ENCODE measurements around the gene TRIM72.
A peak's percentile ranks its signal among the peaks of the same experiment; 100 is the strongest.
"Not testable (repeated sequence)": the region's sequence is repeated elsewhere in the genome, so short reads cannot be mapped to it uniquely, and the experiment has no call there.

The TRIM72 gene, protein sequence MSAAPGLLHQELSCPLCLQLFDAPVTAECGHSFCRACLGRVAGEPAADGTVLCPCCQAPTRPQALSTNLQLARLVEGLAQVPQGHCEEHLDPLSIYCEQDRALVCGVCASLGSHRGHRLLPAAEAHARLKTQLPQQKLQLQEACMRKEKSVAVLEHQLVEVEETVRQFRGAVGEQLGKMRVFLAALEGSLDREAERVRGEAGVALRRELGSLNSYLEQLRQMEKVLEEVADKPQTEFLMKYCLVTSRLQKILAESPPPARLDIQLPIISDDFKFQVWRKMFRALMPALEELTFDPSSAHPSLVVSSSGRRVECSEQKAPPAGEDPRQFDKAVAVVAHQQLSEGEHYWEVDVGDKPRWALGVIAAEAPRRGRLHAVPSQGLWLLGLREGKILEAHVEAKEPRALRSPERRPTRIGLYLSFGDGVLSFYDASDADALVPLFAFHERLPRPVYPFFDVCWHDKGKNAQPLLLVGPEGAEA

DNA sequence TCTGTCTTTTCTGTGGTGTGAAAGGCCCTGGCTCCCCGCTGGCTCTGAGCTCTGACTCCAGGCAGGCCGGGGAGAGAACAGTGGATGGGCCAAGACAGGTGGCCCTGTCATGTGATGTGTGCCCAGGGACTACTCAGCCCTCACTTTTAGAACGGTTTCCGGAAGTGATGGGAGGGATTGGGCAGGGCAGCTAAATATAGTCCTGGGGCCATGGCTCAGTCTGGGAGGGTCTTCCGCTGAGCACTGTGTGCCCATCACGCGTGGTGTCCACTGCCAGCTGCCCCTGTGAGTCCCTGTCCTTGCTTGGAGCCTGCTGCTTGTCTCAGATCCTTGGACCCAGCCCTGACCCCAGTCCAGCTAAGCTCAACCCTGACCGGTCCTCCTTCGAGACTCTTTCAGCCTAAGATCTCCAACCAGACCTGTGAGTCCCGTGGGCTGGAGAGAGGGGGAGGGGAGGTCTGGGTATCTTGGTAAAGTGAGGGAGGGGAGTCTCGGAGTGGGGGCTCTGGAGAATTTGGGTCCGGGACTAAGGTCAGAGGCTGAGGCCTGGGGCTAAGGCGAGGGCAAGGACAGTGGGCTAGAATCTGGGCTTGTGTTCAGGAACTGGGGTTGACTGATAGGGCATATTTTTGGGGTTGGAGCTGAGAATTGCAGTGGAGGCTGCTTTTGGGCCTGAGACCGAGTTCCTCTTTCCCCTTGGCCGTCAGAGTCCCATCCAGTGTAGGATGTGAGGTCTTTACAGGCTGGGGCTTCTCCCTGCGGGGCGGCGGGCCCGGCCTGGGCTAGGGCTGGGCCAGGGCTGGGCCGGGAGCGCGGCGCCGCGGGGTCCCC lies at the start of gene TRIM72:
TSS of gene TRIM72 (plus strand) at position 243 of the 831 bp plus-strand sequence. CDS start 620 bp downstream, outside the sequence.
- no peak for DNase-seq (ENCODE audit: low read depth, low spot score)

DNA sequence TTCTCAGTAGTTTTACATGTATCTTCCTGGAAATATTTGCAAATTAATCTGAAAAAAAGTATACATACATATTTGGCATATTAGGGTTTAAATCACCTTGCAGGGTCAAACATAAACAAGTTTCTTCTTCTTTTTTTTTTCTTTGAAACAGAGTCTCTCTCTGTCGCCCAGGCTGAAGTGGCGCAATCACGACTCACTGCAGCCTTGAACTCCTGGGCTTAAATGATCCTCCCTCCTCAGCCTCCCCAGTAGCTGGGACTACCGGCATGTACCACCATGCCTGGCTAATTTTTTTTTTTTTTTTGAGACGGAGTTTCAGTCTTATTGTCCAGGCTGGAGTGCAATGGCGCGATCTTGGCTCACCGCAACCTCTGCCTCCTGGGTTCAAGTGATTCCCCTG lies 46.6 kb upstream of the TRIM72 start:
- DNase-seq (ENCODE audit: low read depth, low spot score): no peak

DNA sequence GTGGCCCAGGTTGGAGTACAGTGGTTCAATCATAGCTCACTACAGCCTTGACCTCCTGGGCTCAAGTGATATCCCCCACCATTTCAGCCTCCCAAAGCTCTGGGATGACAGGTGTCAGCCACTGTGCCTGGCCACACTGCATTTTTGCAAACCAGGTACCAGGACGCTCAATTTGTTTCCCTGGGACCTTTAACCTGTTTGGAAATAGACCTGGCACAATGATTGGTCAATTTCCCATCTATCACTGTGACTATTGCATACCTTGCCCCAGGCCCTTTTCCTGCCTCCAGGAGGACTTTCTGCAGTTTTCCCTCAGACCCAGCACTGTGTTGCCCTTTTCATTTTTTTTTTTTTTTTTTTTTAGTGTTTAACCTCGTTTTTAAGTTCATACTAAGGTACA lies 45.1 kb upstream of the TRIM72 start:
- DNase-seq (ENCODE audit: low read depth, low spot score): no peak

DNA sequence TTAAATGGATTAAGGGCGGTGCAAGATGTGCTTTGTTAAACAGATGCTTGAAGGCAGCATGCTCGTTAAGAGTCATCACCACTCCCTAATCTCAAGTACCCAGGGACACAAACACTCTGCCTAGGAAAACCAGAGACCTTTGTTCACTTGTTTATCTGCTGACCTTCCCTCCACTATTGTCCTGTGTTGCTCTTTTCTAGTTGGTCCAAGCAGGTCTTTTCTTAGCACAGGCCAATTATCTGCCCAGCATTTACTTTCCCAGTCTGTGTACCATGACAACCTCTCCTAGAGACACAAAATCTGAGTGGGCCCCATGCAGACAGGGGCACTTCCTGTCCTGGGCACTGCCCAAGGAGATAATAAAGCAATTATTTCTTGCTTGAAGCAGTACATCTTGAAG lies 43.9 kb upstream of the TRIM72 start:
- DNase-seq (ENCODE audit: low read depth, low spot score): not testable (repeated sequence)

GRCh38 chr16:31177136-31177535 lies 36.8 kb upstream of the TRIM72 start:
- no peak for DNase-seq (ENCODE audit: low read depth, low spot score)

DNA sequence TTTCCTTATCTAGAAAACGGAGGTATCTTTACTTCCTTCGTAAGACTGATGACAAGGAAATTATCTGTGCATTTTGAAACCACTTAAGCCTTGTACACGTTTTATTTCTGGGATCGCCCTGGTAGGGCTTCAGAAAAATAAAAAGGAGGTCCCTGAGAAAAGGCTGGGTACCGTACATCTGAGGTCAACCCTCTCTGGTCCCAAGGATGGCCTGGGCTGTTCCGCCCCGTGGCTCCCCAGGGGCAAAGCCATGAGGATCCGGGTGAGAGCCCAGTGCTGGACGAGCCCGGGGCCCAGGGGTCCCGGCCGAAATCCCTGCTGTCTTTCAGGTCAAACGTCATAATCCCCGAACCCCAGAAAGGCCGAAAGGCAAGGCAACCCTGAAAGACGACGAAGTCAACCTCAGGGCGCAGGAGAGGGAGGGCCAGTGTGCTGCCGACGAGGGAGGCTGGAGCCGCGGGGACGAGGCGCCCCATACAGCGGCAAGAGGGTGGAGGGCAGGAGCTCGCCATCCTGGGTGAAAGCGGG lies 34.6 kb upstream of the TRIM72 start:
- DNase-seq (ENCODE audit: low read depth, low spot score): no peak

- DNase-seq (ENCODE audit: low read depth, low spot score): peak; percentile 80
These were observed 34.0 kb upstream of the TRIM72 start, which contains the start of gene FUS for GRCh38 chr16:31179747-31180459. Gene FUS (plus strand): TSS chr16:31180139. CDS start chr16:31180215, 76 bp downstream.

DNA sequence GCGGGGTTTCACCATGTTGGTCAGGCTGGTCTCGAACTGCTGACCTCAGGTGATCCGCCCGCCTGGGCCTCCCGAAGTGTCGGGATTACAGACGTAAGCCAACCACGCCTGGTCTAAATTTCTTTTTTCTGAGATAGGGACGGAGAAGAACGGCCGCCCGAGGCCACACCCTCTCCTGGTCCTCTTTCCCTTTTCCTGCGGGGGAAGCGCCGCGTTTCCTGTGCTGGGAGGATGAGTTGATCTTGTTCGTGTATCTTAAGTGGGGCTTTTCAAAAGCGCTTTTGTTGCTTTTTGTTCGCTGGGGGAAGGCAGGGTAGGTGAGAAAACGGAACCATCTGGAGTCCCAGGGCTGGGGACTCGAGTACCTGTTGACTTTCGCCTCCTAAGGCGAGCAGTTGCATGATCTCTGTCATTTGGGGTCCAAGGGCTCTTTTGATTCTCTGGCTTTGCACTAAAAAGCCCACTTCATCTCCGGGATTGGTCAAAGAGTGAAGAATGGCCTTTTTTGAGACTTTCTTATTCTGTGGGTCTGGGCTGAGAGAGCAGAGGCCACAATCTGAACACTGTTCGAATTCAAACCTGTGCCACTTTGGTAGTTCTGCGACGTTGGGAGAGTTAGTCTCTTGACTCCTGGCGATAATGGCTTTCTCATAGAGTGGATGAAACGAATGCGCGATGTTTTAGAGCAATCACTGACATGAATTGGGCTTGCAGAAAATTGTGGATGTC lies 32.7 kb upstream of the TRIM72 start:
- no peak for DNase-seq (ENCODE audit: low read depth, low spot score)

DNA sequence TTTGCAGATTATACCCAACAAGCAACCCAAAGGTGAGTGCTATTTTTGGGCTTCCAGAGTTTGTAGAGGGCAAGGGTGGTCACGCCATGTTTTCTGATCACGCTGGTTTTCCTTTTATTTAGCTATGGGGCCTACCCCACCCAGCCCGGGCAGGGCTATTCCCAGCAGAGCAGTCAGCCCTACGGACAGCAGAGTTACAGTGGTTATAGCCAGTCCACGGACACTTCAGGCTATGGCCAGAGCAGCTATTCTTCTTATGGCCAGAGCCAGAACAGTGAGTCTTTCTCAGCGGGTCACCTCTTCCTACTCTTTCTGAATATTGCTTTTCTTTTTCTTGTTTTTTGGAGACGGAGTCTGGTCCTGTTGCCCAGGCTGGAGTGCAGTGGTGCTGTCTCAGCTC lies 31.5 kb upstream of the TRIM72 start:
- DNase-seq (ENCODE audit: low read depth, low spot score): no peak

GRCh38 chr16:31183432-31184428 lies 30.2 kb upstream of the TRIM72 start:
- DNase-seq (ENCODE audit: low read depth, low spot score): no peak

- DNase-seq (ENCODE audit: low read depth, low spot score): no peak
These were observed 29.0 kb upstream of the TRIM72 start for GRCh38 chr16:31184888-31185287.

- no peak for DNase-seq (ENCODE audit: low read depth, low spot score)
These were observed 28.6 kb upstream of the TRIM72 start for GRCh38 chr16:31185339-31185738.

DNA sequence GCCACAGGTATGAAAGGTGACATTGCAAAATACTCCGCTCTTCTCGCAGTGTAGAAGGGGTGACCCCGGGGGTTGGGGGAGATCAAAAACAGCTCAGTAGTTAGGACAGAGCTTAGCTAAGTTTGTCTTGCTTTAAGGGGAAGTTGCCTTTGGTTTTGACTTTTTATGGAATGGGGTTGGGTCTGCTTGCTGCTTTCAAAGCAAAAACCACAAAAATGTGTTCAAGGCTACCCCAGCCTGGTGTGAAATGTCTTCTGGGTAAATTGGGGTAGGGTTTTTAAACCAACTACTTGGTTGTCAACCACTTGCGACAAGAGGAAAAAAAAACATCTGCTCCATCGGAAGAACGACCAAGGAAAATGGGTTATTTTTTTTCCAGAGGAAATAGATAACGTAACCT lies 27.7 kb upstream of the TRIM72 start:
- no peak for DNase-seq (ENCODE audit: low read depth, low spot score)

DNA sequence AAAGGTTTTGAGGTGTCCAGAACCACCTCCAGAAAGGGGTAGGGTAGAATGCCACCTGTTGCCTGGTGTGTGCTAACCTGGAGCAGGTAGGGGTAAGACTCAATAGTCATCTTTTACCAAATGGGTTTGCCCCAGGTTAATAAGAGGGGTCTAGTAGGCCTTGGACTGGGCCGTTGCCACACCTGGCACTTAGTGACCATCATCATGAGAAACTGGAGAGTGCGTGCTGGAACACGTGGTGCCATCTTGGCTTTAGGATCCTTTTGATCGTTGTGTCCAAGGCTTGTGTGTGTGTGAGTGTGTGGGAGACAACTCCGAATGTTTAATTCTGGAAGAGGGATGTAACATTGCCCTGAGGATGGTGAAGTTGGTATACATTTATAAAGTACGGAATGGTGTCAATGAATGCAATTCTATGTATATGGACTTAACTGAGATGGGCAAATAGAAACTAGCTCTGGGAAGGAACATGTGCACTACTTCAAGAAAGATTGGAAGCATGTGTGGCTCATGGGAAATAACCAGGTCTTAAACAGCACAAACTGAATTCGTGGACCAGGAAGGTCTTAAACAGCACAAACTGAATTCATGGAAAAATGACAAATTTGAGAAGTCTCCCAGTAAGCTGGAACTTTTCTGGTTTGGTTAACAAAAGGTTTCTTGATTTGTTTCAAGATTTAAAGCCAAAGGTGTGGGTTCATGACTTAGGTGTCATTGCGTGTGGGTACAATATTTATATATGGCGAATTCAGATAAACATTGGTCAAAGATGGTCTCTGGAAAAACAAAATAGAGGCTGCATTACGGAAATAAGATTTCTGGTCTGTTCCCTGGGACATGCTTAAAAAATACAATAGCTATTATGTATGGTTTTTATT lies 26.8 kb upstream of the TRIM72 start:
- DNase-seq (ENCODE audit: low read depth, low spot score): no peak

DNA sequence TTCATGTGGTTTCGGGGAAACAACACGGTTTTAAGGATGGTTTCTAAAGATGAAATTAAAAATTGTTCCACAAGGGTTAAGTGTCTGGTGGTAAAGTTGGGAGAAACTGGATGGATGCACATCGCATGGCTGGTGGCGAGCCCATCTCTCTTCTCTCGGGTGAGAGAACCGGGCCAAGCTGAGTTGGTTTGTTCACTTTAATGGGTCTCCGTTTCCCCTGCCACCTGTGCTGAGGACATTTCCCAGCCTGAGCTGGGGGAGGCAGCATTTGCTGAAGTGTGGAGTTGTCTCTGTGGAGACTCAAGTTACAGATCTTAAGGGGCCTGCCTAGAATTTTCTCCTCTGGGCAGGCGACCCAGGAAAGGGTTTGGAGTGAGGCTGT lies 26.1 kb upstream of the TRIM72 start:
- DNase-seq (ENCODE audit: low read depth, low spot score): no peak

DNA sequence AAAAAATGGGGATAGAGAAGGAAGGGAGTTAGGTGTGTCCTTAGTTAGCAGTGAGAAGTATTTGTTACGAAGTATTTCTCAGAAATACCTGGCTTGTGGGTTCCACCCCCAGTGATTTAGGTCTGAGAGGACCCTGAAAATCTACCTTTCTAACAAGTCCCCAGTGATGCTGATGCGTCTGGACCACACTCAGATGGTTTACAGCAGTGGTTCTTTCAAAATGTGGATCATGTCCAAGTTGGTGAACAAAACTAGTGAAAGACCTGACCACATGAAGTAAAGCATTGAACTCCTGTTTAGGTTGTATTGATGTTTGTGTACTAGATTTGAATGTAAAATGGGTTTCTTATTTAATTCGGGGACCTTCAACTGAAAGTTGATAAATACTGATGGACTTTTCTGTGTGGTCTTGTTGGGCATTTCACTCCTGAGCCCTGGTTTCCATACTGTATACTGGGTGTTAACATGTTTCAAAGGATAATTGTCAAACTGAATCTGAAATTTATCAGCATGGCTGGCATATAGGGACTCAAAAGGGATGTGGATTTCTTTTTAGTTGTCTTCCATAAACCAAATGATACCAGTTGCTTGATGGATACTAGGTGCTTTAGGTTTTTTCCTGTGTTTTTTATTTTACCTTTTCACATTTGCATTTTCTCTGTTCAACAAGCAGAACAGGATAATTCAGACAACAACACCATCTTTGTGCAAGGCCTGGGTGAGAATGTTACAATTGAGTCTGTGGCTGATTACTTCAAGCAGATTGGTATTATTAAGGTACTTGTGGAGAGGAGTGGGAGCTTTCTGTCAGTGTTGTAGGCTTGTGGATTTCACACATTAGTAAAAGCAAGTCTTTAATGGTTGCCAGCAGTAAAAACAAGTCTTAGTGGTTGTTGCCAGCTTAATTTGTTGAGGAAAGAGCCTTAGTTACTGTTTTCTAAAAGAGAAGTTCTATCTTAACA lies 25.2 kb upstream of the TRIM72 start:
- DNase-seq (ENCODE audit: low read depth, low spot score): no peak

DNA sequence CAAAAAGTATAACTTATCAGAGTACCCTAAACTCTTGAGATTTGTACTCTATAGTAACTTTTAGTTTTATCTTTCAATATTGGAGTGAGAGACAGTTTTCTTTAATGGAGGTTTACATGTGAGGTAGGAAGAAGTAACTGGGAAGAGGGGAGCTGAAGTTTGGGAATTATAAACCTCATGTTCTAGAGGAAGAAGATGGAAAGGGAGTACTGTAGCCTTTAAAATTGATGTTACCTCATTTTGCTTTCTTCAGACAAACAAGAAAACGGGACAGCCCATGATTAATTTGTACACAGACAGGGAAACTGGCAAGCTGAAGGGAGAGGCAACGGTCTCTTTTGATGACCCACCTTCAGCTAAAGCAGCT lies 24.5 kb upstream of the TRIM72 start:
- no peak for DNase-seq (ENCODE audit: low read depth, low spot score)

DNA sequence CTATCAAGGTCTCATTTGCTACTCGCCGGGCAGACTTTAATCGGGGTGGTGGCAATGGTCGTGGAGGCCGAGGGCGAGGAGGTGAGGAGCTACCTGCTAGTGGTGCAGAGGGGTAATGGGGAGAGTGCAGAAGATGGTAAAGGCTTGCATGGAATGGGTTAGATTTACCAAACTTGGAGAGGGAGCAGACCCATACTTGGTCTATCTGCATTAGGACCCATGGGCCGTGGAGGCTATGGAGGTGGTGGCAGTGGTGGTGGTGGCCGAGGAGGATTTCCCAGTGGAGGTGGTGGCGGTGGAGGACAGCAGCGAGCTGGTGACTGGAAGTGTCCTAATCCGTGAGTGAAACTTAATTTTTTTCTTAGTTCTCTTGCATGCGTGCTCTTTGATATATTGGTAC lies 23.9 kb upstream of the TRIM72 start:
- no peak for DNase-seq (ENCODE audit: low read depth, low spot score)
